GM21423 (cell line): ENCODE data around the gene CDH23.

ENCODE experiments used
- ATAC-seq: cut with Tn5 transposase; IDR thresholded peaks from one replicate; pipeline ENCODE4 v1.9.1; 2021; ENCODE audit warnings: mild to moderate bottlenecking, moderate library complexity; ENCODE audit not compliant: unreplicated experiment

CDH23 gene

DNA sequence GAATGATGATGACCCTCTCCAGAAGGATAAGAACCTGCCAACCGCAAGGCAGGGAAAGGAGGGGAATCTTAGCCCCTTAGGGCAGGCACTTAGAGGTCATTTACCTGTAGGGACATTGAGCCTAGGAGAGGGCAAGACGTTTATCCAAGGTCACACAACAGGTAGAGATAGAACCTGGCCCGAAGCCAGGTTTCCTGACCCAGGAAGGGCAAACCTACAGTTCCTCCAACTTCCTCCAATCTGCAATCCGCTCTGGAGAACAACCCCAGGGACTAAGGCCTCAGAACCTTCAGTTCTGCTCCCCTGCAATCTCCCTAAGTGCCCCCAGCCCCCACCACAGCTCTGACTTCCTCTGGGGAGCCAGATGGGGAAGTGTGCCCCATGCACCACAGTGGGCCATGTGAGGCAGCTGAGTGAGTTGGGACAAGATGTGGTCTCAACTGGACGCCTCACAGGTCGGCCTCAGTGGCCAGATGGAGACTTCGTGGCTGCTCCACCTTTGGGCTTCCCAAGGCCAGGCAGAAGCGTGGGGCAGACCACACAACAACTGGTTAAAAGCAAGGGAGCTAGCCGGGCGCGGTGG lies 455.7 kb downstream of the CDH23 start:
- no peak for ATAC-seq

DNA sequence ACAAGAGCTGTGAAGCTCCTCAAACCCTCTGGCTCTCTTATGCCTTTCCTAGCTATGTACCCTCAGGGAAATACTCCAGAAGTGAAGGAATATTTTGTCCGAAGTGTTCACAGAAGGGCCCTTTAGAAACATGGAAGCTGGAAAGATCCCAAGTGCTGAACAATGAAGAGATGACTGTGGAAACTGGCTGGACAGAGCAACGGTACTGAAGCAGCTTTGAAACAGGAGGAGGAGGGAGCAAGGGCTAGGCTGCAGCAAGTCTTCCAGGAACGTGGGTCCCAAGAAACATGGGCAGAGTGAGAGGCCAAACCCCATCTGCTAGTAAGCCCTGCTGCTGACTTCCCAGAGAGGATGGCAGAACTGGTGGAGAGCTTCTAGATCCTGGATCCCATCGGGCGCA lies 457.3 kb downstream of the CDH23 start:
- no peak for ATAC-seq

DNA sequence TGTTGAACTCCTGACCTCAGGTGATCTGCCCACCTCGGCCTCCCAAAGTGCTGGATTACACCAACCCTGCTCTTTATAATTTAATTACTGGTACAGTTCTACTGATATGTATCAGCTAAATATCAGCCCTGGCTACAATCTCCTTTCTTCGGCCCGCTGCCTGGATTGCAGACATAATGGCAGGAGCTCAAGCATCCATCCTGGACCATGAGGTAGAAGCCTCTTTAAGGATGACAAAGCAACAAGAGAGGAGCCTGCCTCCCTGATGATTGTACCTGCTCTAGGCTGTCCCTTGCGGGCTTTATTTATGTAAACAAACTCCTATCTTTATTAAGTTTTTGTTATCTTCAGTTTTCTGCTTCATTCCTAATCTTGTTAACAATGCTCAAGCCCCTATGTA lies 459.9 kb downstream of the CDH23 start:
- no peak for ATAC-seq

DNA sequence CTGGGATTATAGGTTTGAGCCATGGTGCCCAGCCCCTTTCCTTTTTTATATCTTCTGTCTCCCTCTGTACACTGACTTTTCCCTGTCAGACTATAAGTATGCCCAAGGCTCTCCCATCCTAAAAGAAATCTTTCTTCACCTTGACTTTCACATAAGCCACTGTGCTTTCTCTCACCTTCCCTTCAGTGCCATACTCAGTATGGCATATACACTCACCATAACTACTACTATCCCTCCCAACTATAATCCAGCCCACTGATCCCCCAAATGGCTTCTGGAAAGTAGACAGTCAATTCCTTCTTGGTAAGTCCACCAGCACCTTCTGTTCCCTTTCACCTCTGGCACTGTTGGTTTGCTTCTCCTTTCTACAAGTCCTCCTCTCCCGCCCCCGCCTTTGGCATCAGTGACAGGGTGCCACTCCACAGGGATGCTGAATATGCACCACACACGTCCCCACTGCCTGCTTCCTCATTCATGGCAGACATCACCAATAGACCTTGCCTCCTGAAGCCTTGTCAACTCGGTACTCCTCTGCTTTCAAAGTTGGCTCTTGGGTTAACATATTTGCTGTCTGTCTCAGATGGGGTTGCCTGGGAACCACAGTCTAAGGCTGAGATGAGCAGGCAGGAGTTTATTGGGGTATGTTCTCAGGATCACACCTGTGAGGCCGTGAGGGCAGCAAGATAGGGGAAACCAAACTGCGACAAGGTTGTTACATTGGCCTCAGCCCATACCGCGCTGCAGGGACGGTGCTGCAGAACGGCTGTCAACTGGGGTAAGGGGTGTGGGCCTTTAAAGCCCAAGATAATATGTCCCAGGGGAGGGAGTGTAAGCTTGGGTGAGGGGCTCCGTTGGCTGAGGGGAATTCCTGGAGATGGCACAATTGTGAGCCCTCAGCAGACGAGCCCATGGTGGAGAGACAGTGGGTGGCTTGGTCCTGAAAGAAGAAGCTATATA lies 461.5 kb downstream of the CDH23 start:
- no peak for ATAC-seq

DNA sequence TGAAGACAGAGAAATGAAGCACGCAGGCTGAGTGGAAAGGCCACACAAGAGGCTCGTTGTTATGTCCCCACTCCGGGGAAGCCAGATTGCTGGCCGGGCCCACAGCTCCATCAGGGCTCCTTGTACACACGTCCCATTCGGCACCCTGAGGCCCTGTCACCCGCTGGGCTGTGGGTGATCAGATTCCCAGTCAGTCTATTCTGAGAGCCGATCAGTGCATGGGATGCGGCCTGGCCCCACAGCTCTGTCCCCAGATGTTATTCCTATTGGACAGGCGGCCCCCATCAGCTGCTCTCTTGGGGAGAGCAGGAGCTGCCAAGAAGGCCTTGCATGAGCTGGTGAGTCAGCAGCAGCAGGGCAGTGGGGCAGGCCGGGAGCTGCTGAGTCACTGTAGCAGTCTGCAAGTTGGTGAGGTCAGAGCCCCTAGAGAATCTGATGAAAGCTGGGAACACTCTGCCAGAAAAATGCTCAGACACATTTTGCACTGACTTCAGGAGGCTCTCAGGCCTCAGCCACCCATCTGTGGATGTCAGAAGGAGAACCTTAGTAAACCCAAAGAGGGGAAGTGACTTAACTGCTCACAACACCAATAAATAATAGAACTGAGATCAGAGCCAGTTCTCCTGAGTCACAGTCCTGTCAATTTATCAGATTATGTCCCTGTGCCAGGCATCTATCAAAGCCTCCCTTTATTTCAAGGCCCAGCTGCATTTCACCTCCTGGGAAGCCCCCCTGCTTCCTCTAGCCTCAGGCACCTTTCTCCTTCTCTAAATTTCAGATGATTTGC lies 463.7 kb downstream of the CDH23 start:
- ATAC-seq, result peak; percentile 63

DNA sequence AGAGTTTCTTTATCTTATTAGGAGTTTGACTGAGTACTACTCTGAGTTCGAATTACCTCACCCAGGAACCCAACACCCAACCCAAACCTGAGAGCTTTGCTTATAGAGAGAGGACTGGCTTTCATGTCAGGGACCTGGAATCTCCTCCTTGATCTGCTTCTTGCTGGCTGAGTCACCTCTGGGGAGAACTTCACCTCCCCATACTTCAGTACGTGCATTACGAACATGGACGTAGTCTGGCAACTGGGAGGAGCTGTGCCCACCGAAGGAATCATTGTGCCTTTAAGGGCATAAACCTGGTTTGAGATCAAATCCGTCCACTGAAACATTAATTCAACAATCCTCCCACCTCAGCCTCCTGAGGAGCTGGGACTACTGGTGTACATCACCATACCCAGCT lies 466.5 kb downstream of the CDH23 start:
- no peak for ATAC-seq

DNA sequence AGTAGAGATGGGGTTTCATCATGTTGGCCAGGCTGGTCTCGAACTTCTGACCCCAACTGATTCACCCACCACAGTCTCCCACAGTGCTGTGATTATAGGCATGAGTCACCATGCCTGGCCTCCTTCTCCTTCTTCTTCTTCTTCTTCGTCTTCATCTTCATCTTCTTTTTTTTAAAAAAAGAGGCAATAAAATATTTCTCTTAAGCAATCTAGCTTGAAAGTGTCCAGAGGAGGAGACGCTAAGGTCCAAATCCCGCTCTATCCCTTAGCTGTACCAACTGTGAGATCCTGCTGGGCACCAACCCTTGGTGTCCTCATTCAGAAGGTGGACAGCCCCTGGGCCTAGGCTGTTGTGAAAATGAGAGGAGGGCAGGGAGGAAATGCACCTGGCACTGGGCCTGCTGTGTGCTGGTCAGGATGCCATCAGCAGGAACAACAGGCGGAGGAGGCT lies 468.2 kb downstream of the CDH23 start:
- ATAC-seq, result no peak
